ENCODE results near the gene LINS1. TPM values are rescaled to one million over a fixed set of nuclear protein-coding genes. Genes with fewer than 3 reads are reported as not detected.

Gene LINS1
- total RNA-seq, 1 donor from 2014 or later: 33.3 TPM

GRCh38 chr15:100521907-100522306 is 80.1 kb downstream of the LINS1 start:
- intact Hi-C loops (cut with micrococcal nuclease): no loop called here
- no peaks in the 10 kb centered on the region for H3K36me3 Mint-ChIP-seq (ENCODE audit: low read depth)
- ChIA-PET POLR2A (no interaction called here), CTCF (no interaction called here)
- H3K27me3 Mint-ChIP-seq: peaks cover 12% of the 10 kb centered on the region
- ATAC-seq (ENCODE audit: low read depth) (no peak), DNase-seq (no peak)
- H3K27ac Mint-ChIP-seq: no peak overlapping the region
- H3K9me3 Mint-ChIP-seq: peaks cover 6% of the 10 kb centered on the region
- no peak for TF ChIP-seq CTCF (IDR thresholded peaks at IDR 0.05)
- H3K4me1 Mint-ChIP-seq: peaks cover 12% of the 10 kb centered on the region
- no peak overlapping the region for H3K4me3 Mint-ChIP-seq

GRCh38 chr15:100520132-100520921 is 81.7 kb downstream of the LINS1 start:
- intact Hi-C loops (cut with micrococcal nuclease): no loop called here
- CTCF ChIA-PET: no interaction called here
- Mint-ChIP-seq H3K9me3 (peaks cover 6% of the 10 kb centered on the region), H3K4me3 (no peak overlapping the region), H3K27ac (no peak overlapping the region), H3K36me3 (ENCODE audit: low read depth) (no peaks in the 10 kb centered on the region), H3K4me1 (peaks cover 12% of the 10 kb centered on the region), H3K27me3 (peaks cover 12% of the 10 kb centered on the region)
- no peak for TF ChIP-seq CTCF (IDR thresholded peaks at IDR 0.05)
- no peak for DNase-seq
- POLR2A ChIA-PET: interaction anchor here (0.5 kb wide), 1 partner anchor 180 kb away, joined by 3 read pairs; no protein-coding TSS in a partner anchor
- no peak for ATAC-seq (ENCODE audit: low read depth)

DNA sequence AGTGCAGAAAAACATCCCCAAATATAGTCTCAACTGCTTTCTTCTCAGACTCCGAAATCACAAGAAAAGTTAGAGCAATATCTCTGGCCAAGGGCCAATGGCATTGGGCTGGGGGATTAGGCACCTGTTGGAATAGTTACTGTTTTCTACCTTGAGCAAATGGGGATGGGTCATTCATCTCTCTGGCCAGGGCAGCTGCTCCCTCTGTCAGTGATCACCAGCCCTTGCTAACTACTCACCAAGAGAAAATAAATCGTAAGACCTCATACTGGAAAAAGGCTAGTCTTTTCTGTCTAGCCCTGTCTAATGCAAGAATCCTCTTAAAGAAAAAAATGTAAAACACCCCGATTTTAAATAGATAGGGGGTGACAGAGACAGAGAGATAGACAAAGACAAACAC is 84.1 kb downstream of the LINS1 start:
- no peaks in the 10 kb centered on the region for H3K36me3 Mint-ChIP-seq (ENCODE audit: low read depth)
- H3K4me3 Mint-ChIP-seq: no peak overlapping the region
- TF ChIP-seq CTCF (IDR thresholded peaks at IDR 0.05): no peak
- intact Hi-C loops (cut with micrococcal nuclease): no loop called here
- peaks cover 12% of the 10 kb centered on the region for H3K4me1 Mint-ChIP-seq
- DNase-seq (no peak), ATAC-seq (ENCODE audit: low read depth) (no peak)
- H3K9me3 Mint-ChIP-seq: peaks cover 3% of the 10 kb centered on the region
- ChIA-PET CTCF (no interaction called here), POLR2A (no interaction called here)
- peaks cover 9% of the 10 kb centered on the region for H3K27me3 Mint-ChIP-seq
- H3K27ac Mint-ChIP-seq: no peak overlapping the region

Other genes with a start within 250 kb of the LINS1 start
- 0.13 and 0.49 TPM in 2 replicates for gene CERS3, start 73.2 kb downstream of the LINS1 start, total RNA-seq
- gene ASB7, start 405 bp upstream of the LINS1 start, total RNA-seq: 18.3 and 21.3 TPM in 2 replicates